HG03460 (cell line): ENCODE data around the gene CASP7.

Experiments
- ATAC-seq: cut with Tn5 transposase; IDR thresholded peaks from one replicate; pipeline ENCODE4 v1.9.1; 2021; ENCODE audit not compliant: unreplicated experiment

The CASP7 gene

DNA sequence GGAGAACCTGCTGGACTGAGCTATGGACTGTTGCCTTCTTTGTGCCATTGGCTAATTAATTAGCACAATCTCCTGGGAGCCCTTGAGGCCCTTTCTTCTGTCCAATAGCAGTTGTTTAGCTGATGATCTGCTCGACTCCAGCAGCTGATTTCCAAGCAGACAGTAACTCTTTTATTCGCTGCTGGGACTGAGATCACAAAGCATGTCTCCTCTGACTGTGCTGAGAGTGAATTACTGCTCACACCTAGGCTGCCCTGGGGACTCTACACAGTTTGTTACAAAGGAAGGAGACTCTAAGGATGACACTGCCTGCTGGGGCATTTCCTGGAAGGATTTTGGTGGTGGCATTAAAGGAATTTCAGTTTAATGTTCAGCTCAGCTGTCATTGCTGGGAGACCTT is 31.4 kb downstream of the CASP7 start:
- ATAC-seq: no peak

DNA sequence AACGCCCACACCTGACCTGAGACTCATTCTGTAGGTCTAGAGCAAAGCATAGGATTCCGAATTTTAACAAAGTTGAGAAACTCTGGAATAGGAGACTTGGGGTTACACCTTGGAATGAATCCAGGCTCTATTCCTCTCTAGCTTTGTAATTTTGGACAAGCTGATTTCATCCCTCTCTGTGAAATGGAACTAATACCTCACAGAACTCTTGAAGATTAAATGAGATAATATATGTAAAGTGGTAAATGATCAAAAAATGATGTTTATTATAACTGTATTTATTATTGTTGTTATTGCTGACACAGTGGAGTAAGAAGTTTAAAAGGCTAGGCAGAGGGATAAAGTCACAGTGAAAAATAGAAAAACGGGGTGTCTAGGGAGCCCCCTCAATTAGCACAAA is 32.3 kb downstream of the CASP7 start:
- ATAC-seq: no peak

DNA sequence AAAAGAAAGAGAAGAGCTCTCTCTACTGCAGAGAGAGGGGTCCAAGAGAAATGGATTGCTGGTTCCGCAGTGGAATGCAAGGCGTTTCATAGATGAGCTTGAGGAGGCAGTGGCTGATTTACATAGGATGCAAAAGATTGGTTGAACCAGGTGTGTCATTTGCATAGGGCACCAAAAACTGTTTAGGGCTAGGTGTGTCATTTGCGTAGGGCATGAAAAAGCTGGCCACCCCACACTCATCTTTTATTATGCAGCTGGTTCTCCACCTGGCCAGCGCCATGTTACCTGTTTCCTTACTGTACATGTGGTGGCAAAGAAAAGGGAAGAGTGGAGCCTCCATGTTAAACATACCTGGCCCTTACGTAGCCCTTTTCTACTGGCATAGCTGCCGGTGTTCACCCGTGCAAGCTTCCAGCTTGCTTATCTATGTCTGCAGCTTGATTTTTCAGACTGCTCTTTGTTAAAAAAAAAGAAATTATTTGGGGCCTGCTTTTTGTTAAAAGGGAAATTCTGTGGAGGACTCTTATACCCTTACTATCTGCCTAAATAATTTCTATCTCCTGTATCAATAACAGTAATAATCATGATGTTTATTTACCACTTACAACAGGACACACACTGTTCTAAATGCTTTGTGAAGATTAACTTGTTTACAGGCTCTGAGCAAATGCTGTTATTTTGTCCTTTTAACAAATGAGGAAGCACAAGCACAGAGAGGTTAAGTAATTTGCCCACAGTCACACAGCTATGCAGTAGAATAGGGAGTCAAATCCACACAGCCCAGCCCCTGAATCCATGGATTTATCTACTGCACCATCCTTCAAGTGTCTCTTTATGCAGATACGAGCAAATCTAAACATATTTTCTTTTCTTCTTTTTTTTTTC is 33.3 kb downstream of the CASP7 start:
- no peak for ATAC-seq

DNA sequence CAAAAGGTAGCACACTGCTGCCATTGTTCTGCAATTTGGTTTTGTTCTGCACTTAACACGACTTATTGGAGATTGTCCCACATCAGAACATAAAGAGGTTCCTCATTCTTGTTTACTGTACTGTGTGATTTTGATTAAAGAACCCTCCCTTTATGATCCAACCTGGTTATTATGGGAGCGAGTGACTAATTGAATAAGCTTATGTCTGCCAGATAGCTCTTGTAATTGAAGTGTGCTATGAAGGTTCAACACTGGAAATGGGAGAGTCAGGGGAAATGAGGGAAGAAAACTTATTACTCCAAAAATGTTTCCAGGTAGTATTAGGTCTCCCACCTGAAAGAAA is 33.9 kb downstream of the CASP7 start:
- no peak for ATAC-seq

DNA sequence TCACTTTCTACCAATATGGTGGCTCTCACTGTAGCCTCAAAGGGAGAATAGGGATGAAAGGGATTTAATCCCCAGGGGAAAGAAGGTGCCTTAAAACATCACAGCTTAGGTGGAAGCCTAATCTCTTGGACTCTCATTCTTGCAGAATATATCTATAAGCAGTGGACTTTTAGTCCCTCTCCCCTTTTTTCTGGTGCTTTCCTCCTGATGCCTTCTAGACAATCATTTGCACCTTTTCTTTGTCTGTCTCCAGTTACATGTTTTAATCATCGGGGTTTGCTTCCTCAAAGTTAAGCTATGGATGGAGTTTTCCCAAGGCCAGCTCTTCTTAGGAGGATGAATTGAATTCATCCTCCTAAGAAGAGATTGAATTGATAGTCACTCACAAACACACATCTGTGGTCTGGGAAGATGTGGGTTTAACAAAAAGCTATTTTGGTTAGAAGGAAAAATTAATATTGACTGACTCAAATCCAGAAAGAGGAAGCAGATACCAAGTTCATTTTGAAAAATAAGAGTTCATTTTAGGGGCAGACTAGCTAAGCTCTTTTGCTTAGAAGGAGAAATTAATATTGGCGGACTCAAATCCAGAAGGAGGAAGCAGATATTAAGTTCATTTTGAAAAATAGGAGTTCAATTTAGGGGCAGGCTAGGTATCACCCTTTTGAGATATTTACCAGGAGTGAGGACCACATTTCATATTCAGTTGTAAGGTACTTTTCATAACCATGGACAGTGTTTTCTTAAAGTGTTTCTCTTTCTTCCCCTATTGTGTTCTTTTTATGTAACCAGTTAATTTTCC is 36.6 kb downstream of the CASP7 start:
- ATAC-seq: no peak

DNA sequence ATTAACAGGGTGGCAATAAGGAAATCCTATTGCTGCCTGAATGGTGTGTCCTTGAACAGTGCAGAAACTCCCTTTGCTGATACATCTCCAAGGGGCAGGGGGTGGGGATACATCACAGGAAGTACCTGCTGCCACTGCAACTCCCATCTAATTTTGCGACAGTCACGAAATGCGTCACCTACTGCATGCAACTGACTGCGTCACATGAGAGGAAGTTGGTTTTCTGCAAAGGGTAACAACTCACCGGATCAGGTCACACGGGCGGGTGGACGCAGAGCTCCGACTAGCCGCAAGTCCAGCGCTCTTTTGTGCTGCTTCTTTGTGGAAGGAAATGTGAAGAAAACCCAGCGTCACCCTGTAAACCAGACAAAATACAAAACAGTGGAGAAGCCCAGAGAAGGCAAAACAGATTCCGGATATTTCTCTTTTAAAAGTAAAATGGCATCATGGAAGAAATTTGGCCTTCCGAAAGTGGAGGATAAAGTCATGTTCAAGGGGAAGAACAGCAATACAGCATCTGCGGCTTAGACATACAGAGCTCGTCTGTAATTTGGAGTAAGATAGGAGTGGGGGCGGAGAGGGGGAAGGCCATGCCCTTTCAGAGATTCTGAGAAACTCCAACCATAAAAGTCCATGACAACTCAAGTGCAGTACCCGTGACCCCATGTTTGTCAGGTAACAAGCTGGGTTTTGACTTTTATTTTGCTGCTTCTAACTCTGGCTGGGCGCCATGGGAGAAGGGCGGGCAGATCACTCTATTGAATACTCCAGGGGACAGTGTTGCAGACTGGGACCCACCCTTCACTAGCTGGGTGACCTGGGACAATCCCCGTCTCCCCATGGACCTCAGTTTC is 39.5 kb downstream of the CASP7 start:
- no peak for ATAC-seq

DNA sequence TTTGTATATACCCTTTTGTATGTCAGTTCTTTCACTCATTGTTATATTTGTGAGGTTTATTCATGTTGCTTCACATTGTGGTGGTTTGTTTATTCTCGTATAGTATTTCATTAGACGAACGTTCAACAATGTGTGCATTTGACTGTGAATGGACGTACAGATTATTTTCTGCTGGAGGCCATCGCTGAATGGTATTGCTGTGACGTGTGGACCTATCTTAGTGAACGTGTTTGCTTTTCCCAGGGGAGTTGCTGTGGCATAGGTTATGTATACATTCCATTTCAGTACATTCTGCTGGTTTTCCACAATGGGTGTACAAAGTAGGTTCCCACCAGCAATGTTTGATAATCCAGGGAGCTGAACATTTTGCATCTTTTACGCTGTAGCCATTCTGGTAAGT is 40.7 kb downstream of the CASP7 start:
- ATAC-seq: no peak

DNA sequence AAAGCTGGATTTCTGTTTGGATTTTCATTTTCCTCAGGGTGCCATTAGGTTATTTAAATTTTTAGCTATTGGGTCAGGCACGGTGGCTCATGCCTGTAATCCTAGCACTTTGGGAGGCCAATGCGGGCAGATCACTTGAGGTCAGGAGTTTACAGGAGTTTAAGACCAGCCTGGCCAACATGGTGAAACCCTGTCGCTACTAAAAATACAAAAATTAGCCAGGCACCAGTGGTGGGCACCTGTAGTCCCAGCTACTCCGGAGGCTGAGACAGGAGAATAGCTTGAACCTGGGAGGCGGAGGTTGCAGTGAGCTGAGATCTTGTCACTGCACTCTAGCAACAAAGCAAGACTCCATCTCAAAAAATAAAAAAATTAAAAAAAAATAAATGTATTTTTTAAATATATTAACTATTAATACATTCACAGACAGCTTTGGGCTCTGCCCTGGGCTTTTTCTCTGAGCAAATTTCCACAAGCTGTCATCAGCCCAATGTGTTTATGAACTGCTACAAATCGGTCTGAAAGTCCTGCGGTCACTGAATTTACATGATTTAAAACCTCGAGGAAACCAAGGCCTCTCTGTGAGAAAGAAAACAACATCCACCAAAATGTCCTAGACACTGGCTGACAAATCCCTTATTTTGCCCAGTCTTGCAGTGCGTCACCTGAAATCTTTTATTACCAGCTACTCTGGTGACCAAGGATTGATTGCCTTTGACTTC is 52.6 kb downstream of the CASP7 start:
- no peak for ATAC-seq

DNA sequence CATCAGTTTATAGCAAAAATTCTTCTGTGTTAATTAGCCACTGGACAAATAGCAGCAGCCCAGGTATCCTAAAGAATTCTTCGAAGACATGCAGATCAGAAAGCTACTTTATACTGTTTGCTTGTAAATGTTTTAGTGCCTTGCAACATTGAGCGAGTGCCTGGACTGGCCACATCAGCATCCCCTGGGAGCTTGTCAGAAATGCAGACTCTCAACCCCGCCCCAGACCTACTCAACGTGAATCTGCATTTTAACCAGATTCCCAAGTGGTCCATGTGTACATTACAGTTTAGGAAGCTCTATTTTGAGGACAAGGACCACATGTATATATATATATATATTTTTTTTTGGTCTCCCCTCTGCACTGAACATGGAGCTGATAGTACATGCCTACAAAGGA is 53.3 kb downstream of the CASP7 start:
- no peak for ATAC-seq

DNA sequence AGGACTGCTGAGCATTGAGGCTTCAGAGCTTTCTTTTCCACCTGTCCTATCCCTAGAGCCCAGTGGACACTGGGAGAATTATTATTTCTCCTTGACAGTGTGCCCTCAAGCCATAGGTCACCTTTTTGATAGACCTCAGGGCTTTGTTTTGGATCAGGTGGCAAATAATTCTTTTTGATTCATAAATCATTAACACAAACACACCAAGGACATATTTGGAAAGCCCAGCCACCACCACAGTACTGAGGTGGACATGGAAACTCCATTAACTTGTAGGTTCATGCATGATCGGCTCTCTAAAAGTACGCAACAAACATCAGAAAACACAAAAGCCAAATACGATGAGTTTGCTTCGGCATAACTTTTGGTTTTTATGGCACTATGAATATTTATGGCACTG is 53.9 kb downstream of the CASP7 start:
- no peak for ATAC-seq

DNA sequence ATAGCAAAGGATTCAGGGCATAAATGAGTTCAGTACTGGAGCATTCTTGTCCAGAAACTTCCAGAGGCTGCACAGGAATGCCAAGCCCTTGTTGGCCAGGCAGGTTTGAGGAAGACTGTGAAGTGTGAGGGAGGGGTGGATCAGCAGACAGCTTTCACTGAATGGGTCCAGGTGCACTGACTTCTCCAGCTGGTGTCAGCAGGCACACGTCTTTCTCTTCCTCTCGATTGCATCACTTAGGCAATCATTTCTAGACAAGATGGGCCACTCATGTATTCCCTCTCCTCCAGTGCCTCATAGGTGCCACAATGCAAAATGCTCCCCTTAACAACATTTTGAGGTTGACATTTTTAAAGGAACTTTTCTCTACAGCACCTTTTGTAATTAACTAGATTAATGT is 56.2 kb downstream of the CASP7 start:
- peak; percentile 93 for ATAC-seq

DNA sequence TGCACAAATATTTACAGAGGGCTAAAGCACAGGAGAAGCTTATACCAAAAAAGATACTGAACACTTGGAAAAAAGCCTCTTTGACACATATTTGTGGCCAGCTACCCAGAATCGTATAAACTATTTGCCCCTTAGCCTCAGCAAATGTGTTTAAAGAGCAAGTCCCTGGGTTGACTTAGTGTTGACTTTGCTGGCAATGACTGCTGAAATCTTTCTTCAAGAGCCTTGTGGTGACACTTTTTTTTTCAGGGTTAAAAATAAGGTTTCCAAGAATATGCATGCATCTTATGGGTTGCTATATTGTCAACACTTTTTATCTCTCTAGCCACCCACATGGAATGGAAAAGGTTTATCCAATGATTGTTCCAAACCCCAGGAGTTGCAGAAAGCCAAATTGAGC is 56.9 kb downstream of the CASP7 start:
- ATAC-seq: no peak

DNA sequence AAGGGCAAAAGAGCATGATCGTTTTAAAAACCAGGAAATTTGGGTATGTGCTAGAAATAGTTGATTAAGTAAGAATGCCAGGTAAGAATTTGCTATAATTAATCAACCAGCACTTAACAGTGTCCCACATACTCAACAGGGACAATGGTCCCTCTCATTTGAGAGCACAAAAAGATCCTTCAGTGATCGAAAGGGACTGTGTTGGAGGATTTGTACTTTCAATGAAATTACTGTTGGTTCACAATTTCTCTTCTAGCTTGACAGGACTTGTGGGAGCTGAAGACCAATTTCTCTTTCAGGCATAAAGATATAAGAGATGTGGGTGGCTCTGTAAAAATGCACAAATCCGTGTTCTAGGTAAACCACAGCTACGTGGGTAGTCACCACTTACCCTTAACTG is 59.3 kb downstream of the CASP7 start:
- no peak for ATAC-seq

DNA sequence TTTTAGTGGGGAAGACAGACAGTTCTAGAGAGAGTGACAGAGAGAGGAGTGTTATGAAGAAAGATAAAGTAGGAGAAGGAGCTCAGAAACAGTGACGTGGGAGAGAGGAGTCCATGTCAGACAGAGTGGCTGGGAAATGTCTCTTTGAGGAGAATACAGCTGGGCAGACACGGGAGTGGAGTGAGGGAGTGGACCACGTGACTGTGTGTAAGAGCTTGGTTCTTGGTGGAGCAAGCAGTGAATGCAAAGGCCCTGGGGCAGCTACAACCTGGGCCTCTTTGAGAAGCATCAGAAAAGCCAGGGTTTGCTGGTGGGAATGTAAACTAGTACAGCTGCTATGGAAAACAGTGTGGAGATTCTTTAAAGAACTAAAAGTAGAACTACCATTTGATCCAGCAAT is 59.9 kb downstream of the CASP7 start:
- ATAC-seq: no peak

DNA sequence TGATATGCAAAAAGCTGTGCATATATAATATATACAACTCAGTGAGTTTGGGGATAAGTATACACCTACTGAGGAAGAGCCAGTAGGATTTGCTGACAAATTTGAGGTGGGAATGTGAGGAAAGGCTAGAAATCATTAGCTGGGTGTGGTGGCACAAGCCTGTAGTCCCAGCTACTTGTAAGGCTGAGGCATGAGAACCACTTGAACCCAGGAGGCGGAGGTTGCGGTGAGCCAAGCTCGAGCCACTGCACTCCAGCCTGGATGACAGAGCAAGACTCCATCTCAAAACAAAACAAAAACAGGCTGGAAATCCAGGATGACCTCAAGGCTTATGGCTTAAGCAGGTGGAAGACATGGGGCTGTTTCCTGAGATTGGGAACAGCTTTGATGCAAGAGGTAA is 61.1 kb downstream of the CASP7 start:
- no peak for ATAC-seq

DNA sequence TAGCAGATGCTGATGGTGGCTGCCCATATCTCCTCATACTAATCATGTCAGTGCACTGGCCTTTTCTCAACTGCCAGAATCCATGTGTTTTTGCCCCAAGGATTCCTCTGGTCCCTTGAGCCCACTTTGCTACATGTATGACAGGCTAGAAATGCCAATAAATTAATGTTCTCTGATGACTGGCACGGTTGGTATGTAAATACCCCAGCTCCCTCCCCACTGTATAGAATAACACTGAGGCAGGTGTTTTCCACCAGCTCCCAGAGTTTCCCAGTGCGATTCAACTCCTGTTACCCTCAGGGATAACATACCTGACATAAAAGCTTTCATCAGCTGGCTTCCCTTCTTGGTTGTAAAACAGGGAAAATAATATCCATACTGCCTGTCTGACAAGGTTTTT is 62.8 kb downstream of the CASP7 start:
- no peak for ATAC-seq

DNA sequence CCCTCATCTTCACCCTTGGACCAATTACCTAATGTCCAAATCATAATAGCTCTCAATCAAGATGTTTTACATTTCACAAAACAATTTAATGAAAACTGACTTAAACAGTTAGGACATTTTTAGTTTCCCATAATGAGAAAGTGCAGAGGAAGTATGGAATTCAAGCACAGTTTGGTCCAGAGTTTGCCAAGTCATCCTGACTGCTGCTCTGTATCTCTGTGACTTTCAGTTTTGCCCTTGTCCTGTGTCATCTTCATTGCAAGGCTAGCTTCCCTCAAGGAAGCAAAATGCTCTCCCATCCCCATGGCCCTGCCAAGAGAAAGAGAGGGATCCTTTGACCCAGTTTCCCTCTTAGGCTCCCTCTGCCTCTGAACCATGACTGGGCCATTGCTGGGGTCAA is 63.9 kb downstream of the CASP7 start:
- ATAC-seq: no peak

DNA sequence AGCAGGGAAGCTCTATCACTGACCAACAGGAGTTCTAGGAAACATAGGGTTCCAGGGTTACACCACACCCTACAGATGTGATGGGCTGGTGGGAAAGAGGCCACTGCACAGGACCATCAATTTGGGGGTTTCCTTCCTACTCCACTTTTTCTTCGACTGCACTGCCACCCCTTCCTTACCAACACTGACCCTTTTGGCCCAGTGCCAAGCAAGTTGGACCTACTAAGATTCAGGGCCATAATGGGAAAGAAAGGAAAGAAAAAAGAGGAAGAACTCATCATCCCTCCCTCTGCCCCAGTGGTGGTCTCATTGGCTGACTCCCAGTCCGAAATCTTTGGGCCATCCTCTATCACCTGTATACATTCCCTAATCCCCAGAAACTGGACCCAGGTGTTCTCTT is 65.7 kb downstream of the CASP7 start:
- no peak for ATAC-seq

DNA sequence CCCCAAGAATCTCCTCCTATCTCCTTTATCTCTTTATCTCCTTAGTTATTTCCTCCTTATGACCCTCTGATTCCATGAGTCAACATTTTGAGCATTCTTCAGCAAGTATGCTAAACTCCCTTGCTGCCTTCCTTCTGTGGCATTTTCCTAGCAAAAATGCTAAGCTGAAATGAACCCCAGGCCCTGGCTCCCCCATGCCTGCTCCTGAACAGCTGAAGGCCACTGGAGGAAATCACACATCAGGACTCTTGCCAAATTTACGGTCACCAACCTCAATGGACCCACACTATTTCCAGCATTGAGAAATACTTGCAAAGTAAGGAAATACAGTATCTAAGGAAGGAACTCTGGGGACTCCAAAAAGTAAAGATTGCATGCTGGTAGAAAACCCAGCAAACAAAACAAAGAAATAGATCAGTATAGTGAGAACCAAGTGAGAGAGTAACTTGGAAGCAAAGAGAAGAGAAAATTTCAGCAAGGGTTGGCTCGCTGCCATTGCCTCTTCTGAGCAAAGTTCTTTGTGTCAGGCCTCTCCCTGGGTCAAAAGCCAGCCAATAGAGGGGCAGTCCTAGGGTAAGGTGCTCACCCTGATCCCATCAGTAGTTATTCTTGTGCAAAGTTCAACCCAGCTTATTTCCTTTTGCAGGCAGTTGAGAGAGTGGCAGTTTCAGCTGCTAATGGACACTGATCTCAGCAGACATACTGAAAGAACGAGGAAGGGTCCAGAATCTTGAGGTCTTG is 66.7 kb downstream of the CASP7 start:
- no peak for ATAC-seq

DNA sequence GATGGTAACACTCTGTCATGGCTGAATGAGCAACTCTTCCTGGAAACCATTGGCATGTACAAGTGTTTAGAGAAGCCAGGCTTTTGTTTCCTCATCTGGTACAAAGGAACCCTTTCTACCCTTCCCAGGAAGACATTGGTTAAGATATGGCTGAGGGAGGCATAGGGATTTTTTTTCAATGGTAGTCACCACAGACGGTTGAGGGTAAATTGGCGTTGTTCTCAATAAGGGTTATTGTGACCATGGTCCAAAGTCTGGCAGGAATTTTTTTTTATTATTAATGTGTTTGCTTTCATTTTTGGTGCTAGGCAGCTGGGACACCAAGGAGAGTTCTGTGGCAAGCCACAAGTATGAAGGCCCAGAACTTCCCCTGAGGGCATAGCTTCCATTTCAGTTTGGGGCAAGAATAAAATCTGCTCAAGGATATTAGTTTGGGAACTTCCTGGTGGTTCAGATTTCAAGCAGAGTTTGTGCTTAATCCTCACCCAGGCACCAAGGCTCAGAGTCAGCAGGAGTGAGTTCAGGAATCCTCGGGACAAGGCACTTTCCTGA is 71.5 kb downstream of the CASP7 start, which contains the start of gene PLEKHS1:
TSS of gene PLEKHS1 (plus strand) at position 502 of the 552 bp plus-strand sequence. CDS start 3,596 bp downstream, outside the sequence.
- ATAC-seq: no peak
